Astrocyte of the hippocampus (primary cell): ENCODE measurements around the gene ZNF649.
A peak's percentile ranks its signal among the peaks of the same experiment; 100 is the strongest.
"Not testable (repeated sequence)": the region's sequence is repeated elsewhere in the genome, so short reads cannot be mapped to it uniquely, and the experiment has no call there.

Experiments used
- DNase-seq: peaks from one replicate; pipeline ENCODE4 v3.0.0; 2011; ENCODE audit warnings: low read depth, low spot score

Gene ZNF649

DNA sequence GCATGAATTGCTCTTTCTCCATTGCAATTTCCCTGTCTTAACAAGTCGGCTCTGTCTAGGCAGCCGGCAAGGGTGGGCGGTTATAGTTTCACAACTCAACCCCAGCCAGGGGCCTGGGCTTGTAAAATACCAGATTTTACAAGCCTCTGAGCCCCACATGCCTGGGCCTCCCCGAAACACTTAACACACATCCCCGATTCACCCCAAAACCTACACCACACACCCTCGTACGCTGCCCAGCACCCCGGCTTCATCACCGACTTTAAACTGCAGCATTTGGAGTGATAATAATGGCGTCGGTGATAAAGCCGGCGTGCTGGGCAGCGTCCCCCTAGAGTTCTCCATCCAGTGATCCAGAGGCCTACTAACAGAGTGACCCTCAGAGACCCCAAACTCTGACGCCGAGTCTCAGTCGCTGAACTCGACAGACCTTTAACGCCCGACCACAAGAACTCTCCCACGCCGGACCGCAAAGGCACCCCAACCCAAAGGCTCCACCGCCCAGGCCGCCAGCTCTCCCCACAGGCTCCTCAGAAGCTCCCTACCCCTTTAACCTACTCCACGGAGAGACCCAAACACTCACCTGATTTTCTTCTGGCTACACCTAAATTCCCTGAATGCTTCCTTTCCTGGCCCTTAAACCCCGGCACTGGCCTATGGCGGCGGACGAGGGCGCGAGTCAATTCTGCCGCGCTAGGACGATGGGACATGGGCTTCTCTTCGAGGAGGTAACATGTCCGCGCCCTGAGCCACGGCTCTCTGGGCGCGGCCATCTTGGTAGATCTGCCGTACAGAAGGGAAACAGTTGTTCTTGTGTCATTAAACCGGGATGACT is at the start of gene ZNF649:
Gene ZNF649, minus strand, starts transcription at position 687 of the 835 bp plus-strand sequence. CDS start 4,910 bp downstream, outside the sequence.
- DNase-seq = peak; percentile 93

DNA sequence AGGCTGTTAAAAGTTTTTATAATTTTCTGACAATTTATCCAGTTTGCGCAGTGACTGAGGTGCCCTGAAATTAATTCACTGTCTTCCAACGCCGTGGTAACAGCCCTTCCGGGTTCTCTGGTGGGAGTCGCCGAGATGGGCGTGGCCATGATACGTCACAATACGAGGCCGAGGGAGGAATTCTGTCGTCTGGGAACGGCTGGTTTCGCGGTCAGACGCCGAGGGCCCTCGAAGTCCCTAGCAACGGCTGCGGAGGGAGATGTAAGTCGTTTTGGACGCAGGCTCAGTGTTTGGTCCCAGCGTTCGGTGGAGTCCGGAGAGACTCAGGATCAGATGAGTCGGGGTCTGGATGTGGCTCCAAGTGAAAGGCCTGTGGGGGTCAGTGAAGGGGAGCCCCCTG is 44.2 kb upstream of the ZNF649 start:
- DNase-seq = peak; percentile 40

DNA sequence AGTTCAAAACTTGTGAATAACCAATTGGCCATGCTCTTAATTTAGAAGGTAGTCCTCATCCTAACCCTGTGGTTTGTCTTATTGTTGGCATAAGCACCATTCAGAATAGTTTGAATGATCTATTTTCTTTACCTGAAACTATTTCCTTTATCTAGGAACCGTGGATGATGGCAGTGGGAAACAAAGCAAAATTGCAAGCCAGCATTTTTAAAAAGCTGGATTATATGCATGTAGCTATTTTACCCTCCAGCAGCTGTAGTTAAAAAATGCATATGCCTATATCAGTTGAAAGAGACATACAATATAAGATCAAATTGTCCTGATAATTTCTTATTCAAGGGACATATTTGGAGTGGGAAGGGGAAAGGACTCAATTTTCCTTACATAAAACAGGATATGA is 41.8 kb upstream of the ZNF649 start:
- DNase-seq = no peak

DNA sequence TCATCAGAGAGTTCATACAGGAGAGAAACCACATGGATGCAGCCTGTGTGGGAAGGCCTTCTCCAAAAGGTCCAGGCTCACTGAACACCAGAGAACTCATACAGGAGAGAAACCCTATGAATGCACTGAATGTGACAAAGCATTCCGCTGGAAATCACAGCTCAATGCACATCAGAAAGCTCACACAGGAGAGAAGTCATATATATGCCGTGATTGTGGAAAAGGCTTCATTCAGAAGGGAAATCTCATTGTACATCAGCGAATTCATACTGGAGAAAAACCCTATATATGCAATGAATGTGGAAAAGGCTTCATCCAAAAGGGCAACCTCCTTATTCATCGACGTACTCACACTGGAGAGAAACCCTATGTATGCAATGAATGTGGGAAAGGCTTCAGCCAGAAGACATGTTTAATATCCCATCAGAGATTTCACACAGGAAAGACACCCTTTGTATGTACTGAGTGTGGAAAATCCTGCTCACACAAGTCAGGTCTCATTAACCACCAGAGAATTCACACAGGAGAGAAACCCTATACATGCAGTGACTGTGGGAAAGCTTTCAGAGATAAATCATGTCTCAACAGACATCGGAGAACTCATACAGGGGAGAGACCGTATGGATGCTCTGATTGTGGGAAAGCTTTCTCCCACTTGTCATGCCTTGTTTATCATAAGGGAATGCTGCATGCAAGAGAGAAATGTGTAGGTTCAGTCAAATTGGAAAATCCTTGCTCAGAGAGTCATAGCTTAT is 40.2 kb upstream of the ZNF649 start:
- DNase-seq = no peak

DNA sequence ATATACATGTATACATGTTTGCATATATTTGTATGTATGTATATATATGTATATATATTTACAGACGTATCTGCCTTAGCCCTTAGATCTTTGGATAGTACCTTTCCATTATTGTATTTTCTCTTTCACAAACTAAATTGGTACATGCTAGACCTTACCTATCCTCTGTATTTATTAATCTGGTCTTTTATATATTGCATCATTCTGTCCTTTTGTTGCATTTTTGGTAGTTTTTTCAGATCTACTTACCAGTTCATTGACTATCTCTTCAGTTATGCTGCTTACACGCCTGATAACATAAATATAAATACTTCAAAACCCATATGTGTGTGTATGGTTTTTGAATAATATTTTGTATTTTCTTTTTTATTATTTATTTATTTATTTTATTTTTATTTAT is 34.1 kb upstream of the ZNF649 start:
- DNase-seq = no peak

DNA sequence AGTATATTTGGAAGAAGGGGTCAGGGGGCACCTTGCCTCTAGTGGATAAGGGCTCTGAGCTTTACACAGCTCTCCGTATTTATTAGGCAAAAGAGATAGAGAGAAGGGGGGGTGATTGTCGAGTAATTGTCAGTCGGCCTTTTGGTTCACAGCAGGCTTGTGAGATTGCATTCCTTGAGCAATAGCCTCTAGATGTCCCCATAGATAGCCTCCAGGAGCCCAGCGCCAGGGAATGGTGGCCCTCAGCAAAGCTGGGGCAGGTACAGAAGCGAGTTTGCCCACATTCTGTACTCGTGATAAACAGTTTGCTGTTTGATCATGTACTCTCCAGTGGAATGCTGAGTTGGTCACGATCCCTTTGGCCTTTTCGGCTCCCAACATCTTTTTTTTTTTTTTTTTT is 27.1 kb upstream of the ZNF649 start:
- DNase-seq = no peak

DNA sequence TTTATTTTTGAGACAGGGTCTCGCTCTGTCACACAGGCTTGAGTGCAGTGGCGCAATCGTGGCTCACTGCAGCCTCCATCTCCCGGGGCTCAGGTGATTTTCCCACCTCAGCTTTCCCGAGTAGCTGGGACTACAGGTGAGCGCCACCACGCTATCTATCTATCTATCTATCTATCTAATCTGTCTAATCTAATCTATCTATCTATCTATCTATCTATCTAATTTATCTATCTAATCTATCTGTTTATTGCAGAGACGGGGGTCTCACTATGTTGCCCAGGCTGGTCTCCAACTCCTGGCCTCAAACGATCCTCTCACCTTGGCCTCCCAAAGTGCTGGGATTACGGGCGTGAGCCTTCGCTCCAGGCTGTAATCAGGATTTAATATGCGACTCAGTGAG is 23.0 kb upstream of the ZNF649 start:
- DNase-seq = no peak

DNA sequence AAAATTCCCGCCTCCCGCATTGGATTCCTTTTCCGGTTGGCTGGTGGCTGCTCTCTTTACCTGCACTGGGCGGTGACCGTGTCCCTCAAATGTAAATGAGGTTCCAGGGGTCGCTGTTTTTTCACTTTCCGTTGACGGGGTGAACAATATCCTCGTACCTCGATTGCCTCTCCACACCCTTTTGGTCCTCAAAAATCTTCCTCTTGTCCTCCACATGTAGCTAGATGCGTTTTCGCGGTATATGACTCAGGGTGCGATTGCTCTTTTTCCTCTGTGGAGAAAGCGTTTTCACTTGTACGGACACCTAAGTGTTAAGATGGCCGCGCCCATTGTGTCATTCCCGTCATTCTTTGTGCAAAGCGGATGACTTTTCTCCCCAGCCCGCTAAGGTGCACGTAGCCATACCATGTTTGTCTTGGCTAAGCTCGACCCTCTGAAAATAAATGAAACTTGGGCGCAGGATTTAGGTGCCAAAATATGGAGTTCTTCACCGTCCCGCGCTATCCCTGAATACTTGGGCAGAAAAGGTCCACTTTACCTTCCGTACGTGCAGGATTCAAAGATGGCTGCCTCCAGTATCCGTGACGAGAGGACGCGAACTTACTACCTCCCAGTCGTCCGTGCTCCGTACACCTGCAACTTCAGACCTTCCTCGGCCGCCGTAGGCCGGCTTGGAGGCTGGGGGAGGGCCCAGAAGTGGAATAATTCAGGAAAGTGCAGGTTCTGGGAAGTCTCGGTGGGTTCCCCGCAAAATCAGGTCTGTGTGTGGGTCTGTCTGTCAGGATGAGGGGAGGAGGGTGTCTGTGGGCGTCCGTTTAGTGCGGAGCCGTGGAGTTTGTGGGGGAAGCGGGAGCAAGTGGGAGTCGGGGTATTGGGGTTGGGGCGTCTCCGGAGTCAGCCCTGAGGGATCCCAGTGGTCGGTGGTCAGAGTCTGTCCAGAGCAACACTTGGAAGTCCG is 22.2 kb upstream of the ZNF649 start, which contains the start of gene ZNF613:
Gene ZNF613, plus strand, starts transcription at position 689 of the 958 bp plus-strand sequence. CDS start 8,749 bp downstream, outside the sequence.
- DNase-seq = peak; percentile 96

DNA sequence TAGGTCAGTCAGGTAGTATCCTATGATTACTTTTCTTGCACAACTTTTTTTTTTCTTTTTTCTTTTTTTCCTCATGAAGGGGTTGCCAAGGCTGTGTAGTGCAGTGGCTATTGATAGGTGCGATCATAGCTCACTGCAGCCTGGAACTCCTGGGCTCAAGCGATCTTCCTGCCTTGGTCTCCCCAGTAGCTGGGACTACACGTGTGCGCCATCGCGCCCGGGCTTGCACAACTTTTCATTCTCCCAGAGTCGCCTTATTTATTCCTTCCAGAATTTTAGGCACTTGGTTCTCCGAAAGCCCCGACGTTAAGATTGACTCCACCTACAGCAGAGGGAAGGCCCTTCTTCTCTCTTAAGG is 21.6 kb upstream of the ZNF649 start:
- DNase-seq = no peak

DNA sequence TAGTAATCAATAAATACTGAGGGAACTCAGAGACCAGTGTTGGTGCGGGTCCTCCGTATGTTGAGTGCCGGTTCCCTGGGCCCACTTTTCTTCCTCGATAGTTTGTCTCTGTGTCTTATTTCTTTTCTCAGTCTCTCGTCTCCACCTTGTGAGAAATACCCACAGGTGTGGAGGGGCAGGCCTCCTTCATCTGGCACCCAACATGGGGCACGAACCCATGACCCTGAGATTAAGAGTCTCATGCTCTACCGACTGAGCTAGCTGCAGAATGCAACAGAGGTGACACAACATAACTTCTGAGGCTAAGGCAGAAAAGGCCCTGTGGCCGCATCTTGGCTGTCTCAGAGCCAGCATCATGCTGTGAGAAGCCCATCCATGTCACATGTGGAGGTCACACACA is 17.1 kb upstream of the ZNF649 start:
- DNase-seq = peak; percentile 5

DNA sequence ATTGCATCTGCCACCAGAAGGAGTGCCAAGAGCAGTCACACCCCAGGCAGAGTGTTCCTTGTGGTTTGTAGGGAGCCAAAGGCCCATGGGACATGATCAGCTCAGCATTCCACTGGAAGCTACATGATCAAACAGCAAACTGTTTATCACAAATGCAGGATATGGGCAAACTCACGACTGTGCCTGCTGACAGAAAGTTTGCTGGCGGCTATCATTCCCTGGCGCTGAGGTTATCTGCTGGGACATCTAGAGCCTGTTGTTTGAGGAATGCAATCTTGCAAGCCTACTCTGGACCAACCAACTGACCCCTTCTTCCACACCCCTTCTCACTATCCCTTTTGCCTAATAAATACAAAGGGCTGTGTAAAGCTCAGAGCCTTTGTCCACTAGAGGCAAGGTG is 14.8 kb upstream of the ZNF649 start:
- DNase-seq = no peak

DNA sequence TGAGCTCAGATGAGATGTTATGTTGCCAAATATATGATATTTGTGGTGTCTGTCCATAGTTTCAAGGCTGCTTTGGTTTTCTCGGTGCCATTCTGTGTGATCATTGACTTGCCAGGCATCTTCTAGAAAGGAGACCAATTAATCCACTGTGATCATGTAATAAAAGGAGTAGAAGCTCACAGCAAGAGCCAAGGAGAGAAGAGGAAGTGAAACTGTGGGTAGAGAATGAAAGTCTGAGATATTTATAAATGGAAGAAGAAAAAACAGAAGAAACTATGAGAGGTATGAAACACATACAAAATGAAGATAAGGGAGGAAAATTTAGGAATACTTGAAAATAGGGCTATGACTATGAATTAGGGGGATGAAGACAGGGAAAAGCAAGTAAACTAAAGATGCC is 11.3 kb upstream of the ZNF649 start:
- no peak for DNase-seq

DNA sequence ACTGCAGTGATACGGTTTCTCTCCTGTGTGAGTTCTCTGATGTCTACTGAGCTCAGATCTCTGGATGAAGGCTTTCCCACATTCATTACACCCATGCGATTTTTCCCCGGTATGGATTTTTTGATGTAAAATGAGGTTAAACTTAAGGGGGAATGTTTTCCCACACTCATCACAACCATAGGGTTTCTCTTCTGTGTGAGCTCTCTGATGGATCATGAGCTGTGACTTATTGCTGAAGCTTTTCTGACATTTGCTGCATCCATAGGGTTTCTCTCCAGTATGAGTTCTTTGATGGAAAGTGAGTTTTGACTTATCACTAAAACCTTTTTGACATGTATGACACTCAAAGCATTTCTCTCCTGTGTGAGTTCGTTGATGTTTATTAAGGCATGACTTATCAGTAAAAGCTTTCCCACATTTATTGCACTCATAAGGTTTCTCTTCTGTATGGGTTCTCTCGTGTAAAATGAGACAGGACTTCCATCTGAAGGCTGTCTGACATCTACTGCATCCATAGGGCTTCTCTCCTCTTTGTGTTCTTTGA is 10.6 kb upstream of the ZNF649 start:
- DNase-seq = no peak

DNA sequence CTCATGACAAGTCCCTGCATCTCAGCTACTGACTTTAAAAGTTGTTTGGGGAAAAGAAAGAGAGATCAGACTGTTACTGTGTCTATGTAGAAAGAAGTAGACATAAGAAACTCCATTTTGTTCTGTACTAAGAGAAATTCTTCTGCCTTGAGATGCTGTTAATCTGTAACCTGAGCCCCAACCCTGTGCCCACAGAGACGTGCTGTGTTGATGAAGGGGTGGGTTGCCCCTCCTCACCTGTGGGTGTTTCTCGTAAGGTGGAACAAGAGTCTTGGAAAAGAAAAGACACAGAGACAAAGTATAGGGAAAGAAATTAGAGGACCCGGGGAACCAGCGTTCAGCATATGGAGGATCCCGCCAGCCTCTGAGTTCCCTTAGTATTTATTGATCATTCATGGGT is 3.2 kb upstream of the ZNF649 start:
- DNase-seq = not testable (repeated sequence)

DNA sequence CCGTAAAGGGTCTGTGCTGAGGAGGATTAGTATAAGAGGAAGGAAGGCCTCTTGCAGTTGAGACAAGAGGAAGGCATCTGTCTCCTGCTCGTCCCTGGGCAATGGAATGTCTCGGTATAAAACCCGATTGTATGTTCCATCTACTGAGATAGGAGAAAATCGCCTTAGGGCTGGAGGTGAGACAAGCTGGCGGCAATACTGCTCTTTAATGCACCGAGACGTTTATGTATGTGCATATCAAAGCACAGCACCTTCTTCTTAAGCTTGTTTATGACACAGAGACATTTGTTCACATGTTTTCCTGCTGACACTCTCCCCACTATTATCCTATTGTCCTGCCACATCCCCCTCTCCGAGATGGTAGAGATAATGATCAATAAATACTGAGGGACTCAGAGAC is 1.3 kb upstream of the ZNF649 start:
- not testable (repeated sequence) for DNase-seq

DNA sequence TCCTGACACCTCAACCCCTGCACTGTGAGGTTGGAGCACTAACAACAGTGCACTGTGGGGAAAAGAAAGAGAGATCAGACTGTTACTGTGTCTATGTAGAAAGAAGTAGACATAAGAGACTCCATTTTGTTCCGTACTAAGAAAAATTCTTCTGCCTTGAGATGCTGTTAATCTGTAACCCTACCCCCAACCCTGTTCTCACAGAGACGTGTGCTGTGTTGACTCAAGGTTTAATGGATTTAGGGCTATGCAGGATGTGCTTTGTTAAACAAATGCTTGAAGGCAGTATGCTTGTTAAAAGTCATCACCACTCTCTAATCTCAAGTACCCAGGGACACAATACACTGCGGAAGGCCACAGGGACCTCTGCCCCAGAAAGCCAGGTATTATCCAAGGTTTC is 822 bp upstream of the ZNF649 start:
- DNase-seq = not testable (repeated sequence)

DNA sequence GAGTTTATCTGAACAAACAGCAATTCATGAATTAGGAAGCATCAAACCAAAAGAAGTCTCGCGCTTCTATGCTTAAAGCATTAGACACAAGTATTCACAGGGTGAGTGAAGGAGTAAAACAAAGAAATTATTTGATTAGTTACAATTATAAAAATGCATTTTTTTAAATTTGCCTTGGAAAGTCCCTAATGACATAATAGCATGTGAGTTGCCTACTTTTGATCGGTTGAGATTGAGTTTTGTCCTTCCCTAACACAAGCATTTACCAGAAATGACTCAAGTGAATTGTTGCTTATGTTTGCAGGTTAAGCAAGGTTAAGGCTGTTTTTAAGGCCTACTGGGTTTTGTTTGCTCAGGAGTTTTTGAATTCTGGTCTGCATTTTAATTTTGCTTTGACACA is 389 bp upstream of the ZNF649 start:
- DNase-seq = no peak

DNA sequence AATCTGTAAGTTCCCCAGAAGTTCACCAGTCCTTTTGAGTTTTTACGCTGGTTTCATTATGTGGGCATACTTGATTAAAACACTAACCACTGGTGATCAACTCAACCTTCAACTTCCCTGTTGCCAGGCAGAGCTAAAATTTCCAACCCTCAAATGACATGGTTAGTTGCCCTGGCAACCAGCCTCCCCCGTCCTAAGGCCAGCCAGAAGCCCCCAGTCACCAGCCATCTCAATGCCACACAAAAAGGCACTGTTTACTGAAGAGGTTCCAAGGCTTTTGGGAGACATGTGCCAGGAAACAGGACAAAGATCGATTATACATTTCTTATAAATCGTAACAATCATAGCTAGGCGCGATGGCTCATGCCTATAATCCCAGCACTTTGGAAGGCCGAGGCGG is 1.6 kb downstream of the ZNF649 start:
- no peak for DNase-seq

DNA sequence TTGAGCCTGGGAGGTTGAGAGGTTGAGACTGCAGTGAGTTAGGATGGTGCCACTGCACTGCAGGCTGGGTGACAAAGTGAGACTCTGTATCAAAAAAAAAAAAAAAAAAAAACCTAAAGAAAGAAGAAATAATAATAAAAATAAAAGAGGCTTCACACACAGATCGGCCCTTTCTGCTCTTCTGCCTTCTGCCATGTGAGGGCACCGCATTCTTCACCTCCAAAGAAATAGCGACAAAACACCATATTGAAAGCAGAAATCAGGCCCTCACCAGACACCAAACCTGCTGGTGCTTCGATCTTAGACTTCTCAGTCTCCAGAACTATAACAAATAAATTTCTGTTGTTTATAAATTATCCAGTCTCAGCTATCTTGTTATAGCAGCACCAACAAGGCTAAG is 3.0 kb downstream of the ZNF649 start:
- DNase-seq = no peak

DNA sequence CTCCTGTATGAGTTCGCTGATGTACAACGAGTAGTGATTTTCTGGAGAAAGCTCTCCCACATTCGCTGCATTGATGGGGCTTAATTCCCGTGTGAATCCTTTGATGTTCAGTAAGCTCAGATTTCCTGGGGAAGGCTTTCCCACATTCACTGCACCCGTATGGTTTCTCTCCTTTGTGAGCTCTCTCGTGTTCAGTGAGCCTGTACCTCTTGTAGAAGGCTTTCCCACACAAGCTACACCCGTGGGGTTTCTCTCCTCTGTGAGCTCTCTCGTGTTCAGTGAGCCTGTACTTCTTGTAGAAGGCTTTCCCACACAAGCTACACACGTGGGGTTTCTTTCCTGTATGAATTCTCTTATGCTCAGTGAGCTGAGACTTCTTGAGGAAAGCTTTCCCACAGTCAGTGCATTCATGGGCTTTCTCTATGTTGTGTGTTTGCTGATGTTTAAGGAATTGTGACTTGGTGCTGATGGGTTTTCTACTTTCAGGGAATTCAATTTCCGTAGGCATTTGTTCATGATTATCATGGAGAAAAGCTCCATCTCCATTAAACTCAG is 13.5 kb downstream of the ZNF649 start:
- DNase-seq = peak; percentile 3

DNA sequence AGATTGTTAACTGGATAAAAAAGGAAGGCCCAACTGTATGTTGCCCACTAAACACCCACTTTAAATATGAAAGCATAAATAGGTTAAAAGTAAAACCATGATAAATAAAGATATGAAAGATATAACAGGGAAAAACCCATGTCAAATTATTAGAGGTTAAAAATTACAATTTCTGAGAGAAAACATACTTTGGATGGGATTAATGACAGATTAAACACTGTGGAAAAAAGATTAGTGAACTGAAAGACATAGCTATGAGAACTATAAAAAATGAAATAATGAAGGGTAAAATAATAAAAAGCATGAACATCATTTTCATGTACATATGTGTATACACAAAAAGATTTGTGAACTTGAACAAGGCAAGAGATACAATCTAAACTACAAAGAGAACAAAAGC is 14.9 kb downstream of the ZNF649 start:
- no peak for DNase-seq
